ENCODE data around the gene USP9X. TPM values are rescaled to one million over a fixed set of nuclear protein-coding genes. Genes with fewer than 3 reads are reported as not detected.

Gene USP9X
- total and polyA plus RNA-seq, 2 donors (not counting 3 experiments of a cell fraction or from before 2014, with no cell fraction given): 13.7 to 66.8 TPM

DNA sequence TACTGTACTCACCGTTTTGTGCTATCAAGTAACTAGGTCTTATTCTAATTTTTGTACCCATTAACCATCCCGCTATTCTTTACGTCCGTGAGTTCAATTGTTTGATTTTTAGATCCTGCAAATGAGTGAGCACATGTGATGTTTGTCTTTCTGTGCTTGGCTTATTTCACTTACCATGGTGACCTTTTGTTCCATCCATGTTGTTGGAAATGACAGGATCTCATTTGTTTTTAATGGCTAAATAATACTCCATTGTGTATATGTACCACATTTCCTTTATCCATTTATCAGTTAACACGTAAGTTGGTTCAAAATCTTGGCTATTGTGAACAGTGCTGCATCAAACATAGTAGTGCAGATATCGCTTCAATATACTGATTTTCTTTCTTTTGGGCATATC, 48.3 kb downstream of the USP9X start:
- FAIRE-seq (no peak), DNase-seq (ENCODE audit: low read depth, low spot score) (peak; percentile 29)
- H2AFZ ChIP-seq (ENCODE audit: low read depth, low read length): no peak overlapping the region
- intact Hi-C loops (cut with micrococcal nuclease): no loop called here
- CTCF ChIA-PET: no interaction called here
- POLR2A ChIA-PET: no interaction called here
- no peaks in the 10 kb centered on the region for H3K27me3 ChIP-seq (ENCODE audit: control insufficient read depth in 2 of 2, insufficient read depth in 2 of 2, low read length in 2 of 2)
- H3K4me2 ChIP-seq (ENCODE audit: insufficient read depth, low read length): no peak overlapping the region
- H3K4me1 ChIP-seq (ENCODE audit: control insufficient read depth, extremely low read depth, insufficient read depth, low read length): no peaks in the 10 kb centered on the region
- no TSS peak for BruUV-seq (replicated peaks)
- no peak overlapping the region for H3K27ac ChIP-seq (ENCODE audit: insufficient read depth, low read depth, low read length)
- dilution Hi-C loops (cut with MboI; ENCODE audit: extremely low pct_ligation_motif_present, low sequenced_read_pairs): no loop called here
- no peaks in the 10 kb centered on the region for H4K20me1 ChIP-seq (replicated peaks; ENCODE audit: control insufficient read depth, extremely low read depth, insufficient read depth, low read length)
- H3K9me1 ChIP-seq (replicated peaks; ENCODE audit: control insufficient read depth, extremely low read depth, insufficient read depth, low read length): no peaks in the 10 kb centered on the region
- peaks cover 17% of the 10 kb centered on the region for H3K79me2 ChIP-seq (ENCODE audit: control insufficient read depth, insufficient read depth, low read length)
- no peak overlapping the region for H3K9ac ChIP-seq (replicated peaks; ENCODE audit: extremely low read depth, insufficient read depth, low read length)
- TF ChIP-seq MYC (IDR thresholded peaks at IDR 0.05; ENCODE audit: low read depth, low read length) (no peak), MAX (IDR thresholded peaks at IDR 0.05; ENCODE audit: insufficient read depth, insufficient read length) (no peak), GATA2 (IDR thresholded peaks at IDR 0.05; ENCODE audit: insufficient read depth, insufficient read length, low read depth, low read length) (no peak), JUN (IDR thresholded peaks at IDR 0.05; ENCODE audit: borderline replicate concordance, insufficient read depth, insufficient read length, low read depth) (no peak), EZH2 (IDR thresholded peaks at IDR 0.05; ENCODE audit: borderline replicate concordance, low read depth, low read length, severe bottlenecking) (no peak), FOS (IDR thresholded peaks at IDR 0.05; ENCODE audit: borderline replicate concordance, insufficient read depth, low read length) (no peak), POLR2A (IDR thresholded peaks at IDR 0.05; ENCODE audit: low read depth, low read length) (no peak), POLR2AphosphoS5 (IDR thresholded peaks at IDR 0.05; ENCODE audit: insufficient read depth, low read depth, low read length) (no peak)
- TF ChIP-seq, protein P1, sequence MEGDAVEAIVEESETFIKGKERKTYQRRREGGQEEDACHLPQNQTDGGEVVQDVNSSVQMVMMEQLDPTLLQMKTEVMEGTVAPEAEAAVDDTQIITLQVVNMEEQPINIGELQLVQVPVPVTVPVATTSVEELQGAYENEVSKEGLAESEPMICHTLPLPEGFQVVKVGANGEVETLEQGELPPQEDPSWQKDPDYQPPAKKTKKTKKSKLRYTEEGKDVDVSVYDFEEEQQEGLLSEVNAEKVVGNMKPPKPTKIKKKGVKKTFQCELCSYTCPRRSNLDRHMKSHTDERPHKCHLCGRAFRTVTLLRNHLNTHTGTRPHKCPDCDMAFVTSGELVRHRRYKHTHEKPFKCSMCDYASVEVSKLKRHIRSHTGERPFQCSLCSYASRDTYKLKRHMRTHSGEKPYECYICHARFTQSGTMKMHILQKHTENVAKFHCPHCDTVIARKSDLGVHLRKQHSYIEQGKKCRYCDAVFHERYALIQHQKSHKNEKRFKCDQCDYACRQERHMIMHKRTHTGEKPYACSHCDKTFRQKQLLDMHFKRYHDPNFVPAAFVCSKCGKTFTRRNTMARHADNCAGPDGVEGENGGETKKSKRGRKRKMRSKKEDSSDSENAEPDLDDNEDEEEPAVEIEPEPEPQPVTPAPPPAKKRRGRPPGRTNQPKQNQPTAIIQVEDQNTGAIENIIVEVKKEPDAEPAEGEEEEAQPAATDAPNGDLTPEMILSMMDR (IDR thresholded peaks at IDR 0.05; ENCODE audit: extremely low read depth in 1 of 2, insufficient read depth in 1 of 2, low read depth in 1 of 2, low read length in 2 of 2): no peak
- no peak overlapping the region for H3K4me3 ChIP-seq (replicated peaks in 1 of 3; ENCODE audit: insufficient read depth in 1 of 3, low read depth in 1 of 3, low read length in 3 of 3)
- peaks cover 0 to 3% of the 10 kb centered on the region in 2 experiments for H3K36me3 ChIP-seq (ENCODE audit: control insufficient read depth in 2 of 2, extremely low read depth in 1 of 2, insufficient read depth in 2 of 2, low read length in 2 of 2)
- no peaks in the 10 kb centered on the region for H3K9me3 ChIP-seq (replicated peaks; ENCODE audit: control insufficient read depth, insufficient read depth, low read length)
